ENCODE results near the gene RGS16.

GRCh38 chr1:182649041-182649440 lies 44.9 kb upstream of the RGS16 start:
- TF ChIP-seq CTCF (optimal IDR thresholded peaks at IDR 0.05 in 1 of 3, IDR thresholded peaks at IDR 0.05 in 1 of 3, conservative IDR thresholded peaks at IDR 0.05 in 1 of 3; ENCODE audit: extremely low read depth in 1 of 3, insufficient read depth in 2 of 3, low read length in 3 of 3) = no peak
- no peak for TF ChIP-seq EZH2 (IDR thresholded peaks at IDR 0.05; ENCODE audit: low read length)

All from keratinocyte (primary cell).